H1 (cell line): ENCODE measurements around the gene RPS6KA5. TPM values are rescaled to one million over a fixed set of nuclear protein-coding genes. Genes with fewer than 3 reads are reported as not detected.

Experiments
- KDM4A ChIP-seq: IDR thresholded peaks from one replicate; pipeline ENCODE4 v1.7.1; 2012; ENCODE audit warnings: low read depth, mild to moderate bottlenecking, moderate library complexity, low read length, inconsistent platforms; ENCODE audit not compliant: severe bottlenecking
- polyA plus RNA-seq, 7 experiments: library from polyadenylated mRNA; depleted of rRNA in 3 of 7; stranded (reverse) in 5 of 7; unstranded in 2 of 7; fragments of >200 nt in 5 of 7; fragments of 200-250 nt in 2 of 7; gene quantifications; 1 replicate in 5 of 7; 2 replicates in 1 of 7; 4 replicates in 1 of 7; pipeline versions ENCODE4 v1.2.1 to v1.2.3, GENCODE V29; 2011 to 2013; ENCODE audit warnings: missing spikeins in 2 of 7, mixed read lengths in 2 of 7
- total RNA-seq: library from RNA; stranded (reverse); fragmentation: NEBNext Ultra II Directional; extraction: Animal tissue kit (Norgen Biotek cat#: 25700); gene quantifications from 2 replicates; pipeline ENCODE4 v1.2.1, GENCODE V29; 2021

Gene RPS6KA5
- total and polyA plus RNA-seq, 2 of the 8 experiments (the other 6 are each of a cell fraction or from before 2014, with no cell fraction given): 0.85 to 3.1 TPM

DNA sequence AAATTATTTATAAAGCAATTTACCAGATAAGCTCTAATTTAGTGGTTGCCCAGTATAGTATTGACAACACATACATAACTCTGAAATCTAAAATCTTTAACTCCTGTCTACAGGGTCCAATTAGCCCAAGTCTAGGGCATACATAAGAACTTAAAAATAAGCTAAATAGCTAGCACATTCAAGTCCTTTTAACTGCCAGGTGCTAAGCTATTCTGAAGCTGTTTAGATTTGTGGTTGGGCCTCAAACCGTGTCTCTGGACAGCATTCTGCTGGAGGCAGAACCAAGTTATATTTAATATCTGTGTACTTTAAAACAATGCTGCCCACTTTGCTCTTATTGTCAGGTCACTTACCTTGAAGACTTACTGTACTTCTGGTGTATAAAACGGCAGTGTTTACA, 19.0 kb downstream of the RPS6KA5 start (continued):
- no peak for TF ChIP-seq KDM4A
